ENCODE results near the gene ADAMTS8.

The ADAMTS8 gene

DNA sequence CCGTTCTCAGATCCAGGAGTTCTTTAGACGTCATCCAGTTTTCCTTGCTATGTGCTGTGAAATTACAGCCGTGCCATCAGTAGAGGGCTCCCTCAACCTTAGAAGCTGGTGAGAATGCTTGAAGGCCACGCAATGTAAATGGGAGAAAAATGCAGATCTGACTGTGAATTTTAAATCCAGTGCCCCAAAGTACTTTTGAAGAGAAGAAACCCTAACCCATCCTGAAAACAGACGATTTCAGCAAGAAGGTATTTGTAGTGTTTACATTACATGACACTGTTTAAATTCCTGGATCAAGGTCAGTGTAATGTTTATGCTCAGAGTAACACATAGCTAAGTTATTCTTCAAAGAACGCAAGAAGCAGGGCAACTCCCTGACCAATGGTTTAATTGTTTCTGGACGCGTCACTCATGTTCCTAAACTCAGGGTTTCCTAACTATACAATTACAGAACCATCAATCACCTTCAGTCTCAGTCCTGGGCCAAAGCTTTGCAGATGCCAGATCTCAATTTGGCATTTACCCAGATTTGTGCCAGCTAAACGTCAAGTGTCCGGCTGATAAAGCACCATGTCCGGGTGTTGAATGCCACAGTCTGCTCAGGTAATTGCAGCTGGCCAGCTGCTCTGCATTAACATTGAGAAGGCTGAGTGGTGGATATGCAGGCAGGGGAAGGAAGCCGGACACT is 38.2 kb downstream of the ADAMTS8 start:
- DNase-seq: peak; percentile 20 to 63

GRCh38 chr11:130389335-130389935 is 39.0 kb downstream of the ADAMTS8 start:
- no peak for DNase-seq

- no peak for DNase-seq
These were observed 39.7 kb downstream of the ADAMTS8 start for GRCh38 chr11:130388607-130389205.

DNA sequence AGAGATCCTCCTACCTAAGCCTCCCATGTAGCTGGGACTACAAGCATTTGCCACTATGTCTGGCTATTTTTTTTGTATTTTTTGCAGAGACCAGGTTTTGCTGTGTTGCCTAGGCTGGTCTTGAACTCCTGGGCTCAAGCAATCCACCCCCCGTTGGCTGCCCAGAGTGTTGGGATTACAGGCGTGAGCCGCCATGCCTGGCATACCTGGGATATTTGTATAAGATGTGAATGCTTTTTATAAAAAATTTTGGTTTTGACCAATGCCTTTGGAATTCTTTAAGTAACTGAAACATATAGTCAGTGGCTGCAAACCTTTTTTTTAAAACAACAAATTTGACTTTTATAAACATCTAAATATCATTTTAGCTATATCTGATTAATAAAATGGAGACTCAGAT is 42.4 kb downstream of the ADAMTS8 start:
- no peak for DNase-seq

DNA sequence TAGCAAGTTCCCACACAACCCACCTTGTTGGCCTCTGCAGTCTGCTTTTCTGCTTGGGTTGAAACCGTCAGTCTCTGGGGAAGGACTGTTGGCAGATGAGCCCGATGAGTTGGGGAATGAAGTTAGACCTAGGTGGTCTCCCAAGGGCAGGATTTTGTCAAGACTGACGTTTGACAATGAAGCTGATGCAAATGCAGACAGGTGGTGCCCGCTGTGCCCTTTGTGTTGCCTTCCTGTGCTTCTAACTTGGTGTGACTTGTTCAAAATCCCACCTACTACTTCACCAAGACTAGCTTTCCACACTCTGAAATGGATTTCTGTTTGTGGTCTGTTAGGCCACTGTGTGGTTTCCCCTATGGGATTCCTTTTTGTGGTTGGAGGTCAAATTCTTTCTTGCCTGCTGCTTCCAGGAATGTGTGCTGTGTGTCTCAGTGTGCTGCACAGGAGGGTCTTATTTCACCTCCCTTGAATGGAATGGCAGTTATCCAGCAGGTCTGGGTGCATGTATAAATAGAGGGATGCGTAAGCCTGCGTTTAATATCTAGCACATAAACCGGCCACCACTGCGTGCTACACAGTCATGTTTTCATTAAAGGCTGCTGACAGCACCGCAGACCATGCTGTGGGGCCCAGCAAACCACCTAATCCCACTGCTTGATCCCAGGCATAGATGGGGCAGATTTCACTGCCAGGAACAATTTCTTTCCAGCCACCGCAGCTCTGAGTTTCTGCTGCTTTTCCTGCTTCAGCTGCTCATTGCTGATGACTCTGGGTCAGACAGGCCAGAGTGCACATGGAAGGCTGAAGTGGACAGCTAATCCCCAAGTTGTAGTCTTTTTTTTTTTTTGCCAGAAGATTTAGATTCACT is 44.8 kb downstream of the ADAMTS8 start:
- DNase-seq: no peak

DNA sequence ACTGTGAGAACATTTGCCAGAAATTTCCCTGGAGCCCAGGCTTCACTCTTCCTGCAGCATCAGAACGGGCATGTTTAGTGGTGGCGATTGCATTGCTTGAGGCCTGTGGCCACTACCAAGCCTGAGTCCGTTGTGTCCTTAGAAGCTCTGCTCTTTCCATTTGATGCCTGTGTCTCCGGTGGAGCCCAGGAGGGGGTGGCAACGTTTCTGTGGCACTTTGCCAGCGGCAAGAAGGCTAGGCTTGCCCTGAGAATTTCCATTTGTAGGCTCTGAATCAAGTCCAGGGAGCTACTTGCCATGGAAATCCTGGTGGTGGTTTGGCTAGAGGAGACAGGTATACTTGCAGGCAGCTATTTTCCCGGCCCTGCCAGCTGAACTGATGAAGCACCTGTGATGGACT is 47.1 kb downstream of the ADAMTS8 start:
- no peak for DNase-seq

DNA sequence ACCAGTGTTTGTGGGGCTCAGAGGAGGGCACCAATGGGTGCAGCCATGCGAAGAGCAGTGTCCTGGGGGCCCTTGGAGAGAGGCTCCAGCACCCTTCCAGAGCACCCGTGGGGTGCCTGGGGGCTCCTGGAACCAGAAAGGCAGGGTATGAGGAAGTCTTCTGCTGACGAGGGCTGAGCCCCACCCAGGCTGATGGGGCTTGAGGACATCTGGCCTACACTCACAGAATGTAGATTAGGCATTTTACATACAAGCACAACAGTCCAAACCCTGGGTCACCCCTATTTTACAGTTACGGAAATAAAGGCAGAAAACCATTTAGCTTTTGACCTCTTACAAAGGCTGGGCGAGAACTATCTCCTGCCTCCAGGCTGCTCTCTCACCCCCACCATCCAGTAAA is 47.6 kb downstream of the ADAMTS8 start:
- no peak for DNase-seq

DNA sequence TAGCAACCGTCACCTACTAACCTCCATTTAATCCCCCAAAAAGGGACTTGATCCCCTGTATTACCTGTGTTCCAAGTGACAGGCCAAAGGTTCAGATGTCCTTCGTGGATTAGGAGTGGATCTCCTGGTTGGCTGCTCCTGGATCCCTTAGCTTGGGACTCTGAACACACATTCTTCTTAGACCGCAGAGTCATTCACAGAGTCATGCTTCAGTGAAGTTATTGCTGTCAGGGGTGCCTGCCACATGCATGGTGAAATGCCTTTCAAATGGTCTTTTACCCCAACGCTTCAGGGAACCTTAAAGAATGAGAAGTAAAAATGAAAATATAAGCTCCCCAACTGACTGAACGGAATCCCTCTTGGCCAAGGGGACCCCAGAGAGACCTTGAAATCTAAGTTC is 49.1 kb downstream of the ADAMTS8 start:
- no peak for DNase-seq

DNA sequence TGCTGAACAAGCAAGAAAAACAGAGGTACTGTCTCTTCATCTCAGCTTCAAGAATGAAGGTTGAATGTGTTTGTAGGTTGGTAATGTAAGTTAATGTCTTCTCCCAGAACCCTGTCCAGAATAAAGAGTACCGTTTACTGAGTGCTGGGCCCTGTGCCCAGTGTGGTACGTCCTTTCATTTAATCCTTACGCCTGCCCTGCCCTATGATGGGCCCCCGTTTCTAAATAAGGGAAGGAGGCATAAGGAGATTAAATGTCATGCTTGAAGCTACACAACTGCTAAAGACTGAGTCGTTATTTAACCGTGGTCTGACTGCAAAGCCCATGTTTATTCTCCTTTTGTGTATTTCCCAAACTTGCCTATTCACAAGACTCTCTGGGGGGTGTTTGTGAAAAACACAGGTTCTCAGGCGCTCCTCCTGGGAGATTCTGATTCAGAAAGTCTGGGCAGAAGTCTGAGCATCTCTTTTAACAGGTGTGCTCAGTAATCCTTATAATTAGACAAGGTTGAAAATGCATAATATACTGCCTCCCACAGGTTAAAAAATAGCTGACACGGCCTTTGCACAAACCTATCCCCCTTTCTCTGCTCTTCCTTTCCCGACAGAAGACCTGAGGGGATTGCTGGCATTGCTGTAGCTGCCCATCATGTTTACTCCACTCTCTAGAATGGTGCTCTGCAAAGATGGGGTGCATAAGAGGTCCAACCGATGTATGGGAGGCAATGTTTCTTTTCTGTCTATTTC is 57.4 kb downstream of the ADAMTS8 start:
- DNase-seq: peak in 1 of 2 experiments; percentile 44

- DNase-seq: no peak
These were observed 58.7 kb downstream of the ADAMTS8 start for GRCh38 chr11:130369713-130370112.

DNA sequence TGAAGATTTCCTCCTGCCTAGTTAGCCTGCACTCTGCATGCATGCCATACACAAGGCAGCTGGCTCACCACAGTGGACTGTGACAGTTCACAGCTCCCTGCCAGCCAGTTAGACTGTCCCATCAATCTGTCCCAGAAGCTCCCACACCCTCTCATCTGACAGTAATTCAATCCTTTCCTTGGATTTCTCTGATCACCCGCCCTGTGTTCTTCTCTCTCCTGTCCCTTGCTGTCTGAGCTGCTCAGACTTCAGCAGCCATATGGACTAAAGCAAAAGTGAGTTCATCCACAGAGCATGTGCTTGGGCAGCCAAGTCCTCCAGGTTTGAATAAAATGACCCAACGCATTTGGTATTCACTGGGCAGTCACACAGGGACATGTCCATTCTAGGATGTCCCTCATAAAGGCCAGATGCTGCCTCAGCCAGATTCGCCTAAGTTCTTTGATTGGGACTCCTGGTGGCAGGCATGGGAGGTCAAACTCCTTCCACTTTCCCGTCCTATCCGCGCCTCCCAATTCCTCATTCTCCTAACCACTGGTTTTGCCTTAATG is 59.2 kb downstream of the ADAMTS8 start:
- no peak for DNase-seq

GRCh38 chr11:130359419-130359818 is 69.0 kb downstream of the ADAMTS8 start:
- no peak for DNase-seq

GRCh38 chr11:130358398-130358797 is 70.0 kb downstream of the ADAMTS8 start:
- no peak for DNase-seq
